Measurements from ENCODE around the gene TMEM126B. TPM values are rescaled to one million over a fixed set of nuclear protein-coding genes. Genes with fewer than 3 reads are reported as not detected.

Gene TMEM126B
- total and polyA plus RNA-seq, 9 donors, result 36.8 to 52.1 (median 42.2) TPM

Other genes starting within 250 kb of the TMEM126B start
- 14.5 TPM for gene DLG2, start 1.2 kb upstream of the TMEM126B start, total RNA-seq
- gene DLG2, start 1.2 kb upstream of the TMEM126B start, polyA plus RNA-seq (ENCODE audit: insufficient read depth in 1 of 8, insufficient read length in 8 of 8, low replicate concordance in 1 of 8), result 10 to 100 TPM in 6 of 8 donors, 1 to 10 TPM in 2; 6.4 to 19.3 (median 10.9) TPM
- 50.7 TPM for gene TMEM126A, start 19.4 kb downstream of the TMEM126B start, total RNA-seq
- 10 to 100 TPM; 31.1 to 41.5 (median 34.8) TPM for gene TMEM126A, start 19.4 kb downstream of the TMEM126B start, polyA plus RNA-seq (ENCODE audit: insufficient read depth in 1 of 8, insufficient read length in 8 of 8, low replicate concordance in 1 of 8)
- 35.8 TPM for gene CREBZF, start 36.5 kb downstream of the TMEM126B start, total RNA-seq
- 10 to 100 TPM; 38.6 to 62.6 (median 47.5) TPM for gene CREBZF, start 36.5 kb downstream of the TMEM126B start, polyA plus RNA-seq (ENCODE audit: insufficient read depth in 1 of 8, insufficient read length in 8 of 8, low replicate concordance in 1 of 8)
- gene CCDC89, start 57.6 kb downstream of the TMEM126B start, total RNA-seq, result 2.3 TPM
- gene CCDC89, start 57.6 kb downstream of the TMEM126B start, polyA plus RNA-seq (ENCODE audit: insufficient read depth in 1 of 8, insufficient read length in 8 of 8, low replicate concordance in 1 of 8), result 1 to 10 TPM; 1.5 to 3.3 (median 1.9) TPM
- 65.7 TPM for gene SYTL2, start 182.5 kb downstream of the TMEM126B start, total RNA-seq
- 10 to 100 TPM; 50.8 to 99.5 (median 61.2) TPM for gene SYTL2, start 182.5 kb downstream of the TMEM126B start, polyA plus RNA-seq (ENCODE audit: insufficient read depth in 1 of 8, insufficient read length in 8 of 8, low replicate concordance in 1 of 8)
- gene CCDC83, start 226.8 kb downstream of the TMEM126B start, total RNA-seq, result not detected
- gene CCDC83, start 226.8 kb downstream of the TMEM126B start, polyA plus RNA-seq (ENCODE audit: insufficient read depth in 1 of 8, insufficient read length in 8 of 8, low replicate concordance in 1 of 8), result not detected